ENCODE results near the gene MRNIP. TPM values are rescaled to one million over a fixed set of nuclear protein-coding genes. Genes with fewer than 3 reads are reported as not detected.

Gene MRNIP
- total RNA-seq, 1 experiment from 2014 or later: 36.2 TPM

- Histone ChIP-seq H3K4me2 (ENCODE audit: low read length) (peak overlapping the region; percentile 99), H3K9me3 (ENCODE audit: control insufficient read depth in 1 of 2, insufficient read depth in 1 of 2, low read depth in 1 of 2, low read length in 2 of 2) (no peaks in the 10 kb centered on the region), H3K27ac (ENCODE audit: low read depth, low read length) (peak overlapping the region; percentile 99), H3K4me1 (ENCODE audit: control insufficient read depth in 1 of 2, insufficient read depth in 2 of 2, low read length in 2 of 2) (peaks cover 38 to 49% of the 10 kb centered on the region in 2 experiments), H3K9ac (ENCODE audit: low read length) (peak overlapping the region; percentile 88), H4K20me1 (ENCODE audit: insufficient read depth) (no peaks in the 10 kb centered on the region), H3K79me2 (ENCODE audit: insufficient read depth, low read length) (peaks cover 45% of the 10 kb centered on the region), H3K9me2 (ENCODE audit: insufficient read depth) (no peaks in the 10 kb centered on the region), H3K36me3 (ENCODE audit: control insufficient read depth in 1 of 2, insufficient read depth in 2 of 2, low read length in 2 of 2) (peaks cover 5 to 12% of the 10 kb centered on the region in 2 experiments; a peak in 1 of 4 replicates), H3K27me3 (ENCODE audit: insufficient read depth, low read length) (no peaks in the 10 kb centered on the region), H3K4me3 (replicated peaks in 1 of 2; ENCODE audit: low read depth in 1 of 2, low read length in 2 of 2) (peak overlapping the region; percentile 68 to 92; a peak in 2 of 4 replicates), H2AFZ (ENCODE audit: low read depth, low read length, poor library complexity, severe bottlenecking) (no peak overlapping the region)
- intact Hi-C loops (cut with micrococcal nuclease): loop anchor here (2.0 to 5.0 kb wide), 3 partner anchors 55 to 288 kb away; partner anchors contain the start of genes MRNIP and TBC1D9B
- DNase-seq (ENCODE audit: low read depth, low spot score) (no peak), ATAC-seq (no peak)
- no TSS peak for BruUV-seq (replicated peaks)
- POLR2A ChIA-PET: no interaction called here
- CTCF ChIA-PET: interaction anchor here (2.7 kb wide), 1 partner anchor 16 kb away, joined by 8 read pairs; the partner anchor contains the start of gene SQSTM1
- no peak for TF ChIP-seq CBX3 (IDR thresholded peaks at IDR 0.05; ENCODE audit: low read depth)
- no peak for TF ChIP-seq ZNF274 (IDR thresholded peaks at IDR 0.05; ENCODE audit: low read depth, low read length)
- TF ChIP-seq POLR2AphosphoS5 (IDR thresholded peaks at IDR 0.05; ENCODE audit: low read depth, low read length): no peak
- no peak for TF ChIP-seq CEBPB (IDR thresholded peaks at IDR 0.05; ENCODE audit: low read depth)
- TF ChIP-seq ZFX (IDR thresholded peaks at IDR 0.05): no peak
- TF ChIP-seq REST (IDR thresholded peaks at IDR 0.05; ENCODE audit: low read depth): no peak
- no peak for TF ChIP-seq JUND (IDR thresholded peaks at IDR 0.05)
- TF ChIP-seq SIN3A (IDR thresholded peaks at IDR 0.05; ENCODE audit: low read depth): no peak
- TF ChIP-seq SRF (IDR thresholded peaks at IDR 0.05; ENCODE audit: low read depth): no peak
- no peak for TF ChIP-seq ZBTB33 (IDR thresholded peaks at IDR 0.05; ENCODE audit: extremely low read depth, insufficient replicate concordance, low read length)
- RAD21 ChIA-PET (ENCODE audit: low non-redundant PET in 1 of 2, low total read pairs in 2 of 2, uncharacterized antibody in 2 of 2, unreplicated experiment in 2 of 2): no interaction called here
These were observed 54.7 kb downstream of the MRNIP start for GRCh38 chr5:179803651-179804554.
